ENCODE measurements around the gene NFIA. TPM values are rescaled to one million over a fixed set of nuclear protein-coding genes. Genes with fewer than 3 reads are reported as not detected.

The NFIA gene
- total and polyA plus RNA-seq, 9 of the 15 experiments (the other 6 are each of a cell fraction or from before 2014, with no cell fraction given): 5.3 to 24.9 (median 9.8) TPM

DNA sequence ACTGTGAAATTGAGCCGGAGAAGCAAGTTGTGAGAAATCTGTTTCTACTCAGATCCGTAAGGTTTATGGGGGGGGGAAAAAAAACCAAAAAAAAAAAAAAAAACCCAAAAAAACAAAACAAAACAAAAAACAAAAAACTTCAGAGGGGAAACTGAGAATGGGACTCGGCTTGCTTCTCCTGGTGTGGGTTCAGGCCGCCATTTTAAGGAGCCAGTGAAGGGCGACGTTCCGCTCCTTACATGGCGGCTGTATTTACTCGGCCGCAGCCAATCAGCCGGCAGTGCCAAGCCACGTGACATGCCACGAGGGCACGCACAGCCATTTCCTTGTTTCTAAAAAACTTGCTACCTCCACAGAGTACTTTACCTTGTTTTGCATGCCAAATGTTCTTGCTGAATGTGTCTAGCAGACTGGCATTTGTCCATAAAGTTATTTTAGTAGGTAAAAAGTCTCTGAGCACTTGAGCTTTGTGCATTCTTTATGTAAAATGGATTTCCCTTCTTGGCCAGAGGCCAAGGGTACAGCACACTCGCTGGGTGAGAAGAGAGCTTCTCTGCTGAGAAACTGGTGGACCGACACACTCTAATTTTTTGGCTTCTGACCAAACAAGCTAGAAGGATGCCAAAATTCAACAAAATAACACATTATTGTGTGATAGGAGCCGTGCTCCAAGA is 101.8 kb downstream of the NFIA start (continued):
- TF ChIP-seq NFYB (IDR thresholded peaks at IDR 0.05; ENCODE audit: extremely low read depth, insufficient read length) (peak; percentile 95), BHLHE40 (IDR thresholded peaks at IDR 0.05; ENCODE audit: low read length) (peak; percentile 45), RB1 (IDR thresholded peaks at IDR 0.05; ENCODE audit: low read depth) (no peak), SMAD4 (CRISPR knock-in tag; conservative IDR thresholded peaks at IDR 0.05) (peak; percentile 33; the same call in 1 of the 2 replicates), SPI1 (IDR thresholded peaks at IDR 0.05; ENCODE audit: borderline replicate concordance, low read depth, low read length) (peak; percentile 7; the same call in 1 of the 2 replicates), BCOR (IDR thresholded peaks at IDR 0.05) (no peak), SMAD2 (IDR thresholded peaks at IDR 0.05; ENCODE audit: low read depth, low read length) (no peak), RAD51 (IDR thresholded peaks at IDR 0.05; ENCODE audit: borderline replicate concordance, low read depth) (peak; percentile 96), FOSL1 (tag; conservative IDR thresholded peaks at IDR 0.05) (peak; percentile 37; the same call in 1 of the 2 replicates), ZBTB7A (IDR thresholded peaks at IDR 0.05; ENCODE audit: borderline replicate concordance, control insufficient read depth, low read depth, low read length) (no peak), RHOXF2B (CRISPR knock-in tag; conservative IDR thresholded peaks at IDR 0.05) (no peak), TAF9B (IDR thresholded peaks at IDR 0.05; ENCODE audit: partially characterized antibody) (peak; percentile 45), GABPB1 (CRISPR knock-in tag; IDR thresholded peaks at IDR 0.05) (no peak), ZNF175 (CRISPR knock-in tag; IDR thresholded peaks at IDR 0.05; ENCODE audit: low read depth) (peak; percentile 78; the same call in 1 of the 2 replicates), NR4A1 (CRISPR knock-in tag; IDR thresholded peaks at IDR 0.05) (no peak), NR4A1 (tag; IDR thresholded peaks at IDR 0.05) (peak; percentile 80; the same call in 1 of the 2 replicates), TOE1 (IDR thresholded peaks at IDR 0.05; ENCODE audit: borderline replicate concordance) (peak; percentile 90), TOE1 (CRISPR knock-in tag; IDR thresholded peaks at IDR 0.05; ENCODE audit: borderline replicate concordance, low read depth) (no peak), LEF1 (IDR thresholded peaks at IDR 0.05) (no peak), ZNF431 (CRISPR knock-in tag; IDR thresholded peaks at IDR 0.05) (no peak), POLR2G (IDR thresholded peaks at IDR 0.05; ENCODE audit: low read depth, low read length) (0 out of 2 replicates have a peak, but pooled peaks have one; percentile 43)
- TF ChIP-seq, protein P1, sequence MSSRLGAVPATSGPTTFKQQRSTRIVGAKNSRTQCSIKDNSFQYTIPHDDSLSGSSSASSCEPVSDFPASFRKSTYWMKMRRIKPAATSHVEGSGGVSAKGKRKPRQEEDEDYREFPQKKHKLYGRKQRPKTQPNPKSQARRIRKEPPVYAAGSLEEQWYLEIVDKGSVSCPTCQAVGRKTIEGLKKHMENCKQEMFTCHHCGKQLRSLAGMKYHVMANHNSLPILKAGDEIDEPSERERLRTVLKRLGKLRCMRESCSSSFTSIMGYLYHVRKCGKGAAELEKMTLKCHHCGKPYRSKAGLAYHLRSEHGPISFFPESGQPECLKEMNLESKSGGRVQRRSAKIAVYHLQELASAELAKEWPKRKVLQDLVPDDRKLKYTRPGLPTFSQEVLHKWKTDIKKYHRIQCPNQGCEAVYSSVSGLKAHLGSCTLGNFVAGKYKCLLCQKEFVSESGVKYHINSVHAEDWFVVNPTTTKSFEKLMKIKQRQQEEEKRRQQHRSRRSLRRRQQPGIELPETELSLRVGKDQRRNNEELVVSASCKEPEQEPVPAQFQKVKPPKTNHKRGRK (tag; IDR thresholded peaks at IDR 0.05): peak; percentile 23; the same call in 1 of the 2 replicates
- TF ChIP-seq, protein P2, sequence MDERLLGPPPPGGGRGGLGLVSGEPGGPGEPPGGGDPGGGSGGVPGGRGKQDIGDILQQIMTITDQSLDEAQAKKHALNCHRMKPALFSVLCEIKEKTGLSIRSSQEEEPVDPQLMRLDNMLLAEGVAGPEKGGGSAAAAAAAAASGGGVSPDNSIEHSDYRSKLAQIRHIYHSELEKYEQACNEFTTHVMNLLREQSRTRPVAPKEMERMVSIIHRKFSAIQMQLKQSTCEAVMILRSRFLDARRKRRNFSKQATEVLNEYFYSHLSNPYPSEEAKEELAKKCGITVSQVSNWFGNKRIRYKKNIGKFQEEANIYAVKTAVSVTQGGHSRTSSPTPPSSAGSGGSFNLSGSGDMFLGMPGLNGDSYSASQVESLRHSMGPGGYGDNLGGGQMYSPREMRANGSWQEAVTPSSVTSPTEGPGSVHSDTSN (CRISPR knock-in tag; IDR thresholded peaks at IDR 0.05; ENCODE audit: low read depth): no peak
- TF ChIP-seq, protein P2 (tag; conservative IDR thresholded peaks at IDR 0.05; ENCODE audit: low read depth): peak; percentile 24; the same call in 1 of the 2 replicates
